ENCODE results near the gene MYG1.

GRCh38 chr12:53332744-53333143, 33.2 kb downstream of the MYG1 start:
- TF ChIP-seq CTCF (IDR thresholded peaks at IDR 0.05): no peak
- TF ChIP-seq EZH2phosphoT487 (IDR thresholded peaks at IDR 0.05): no peak
- TF ChIP-seq EZH2 (IDR thresholded peaks at IDR 0.05): no peak

All from neural progenitor cell (in vitro differentiated cells).